Measurements from ENCODE around the gene NEGR1.

GRCh38 chr1:71390518-71390917, 891.8 kb downstream of the NEGR1 start:
- TF ChIP-seq POLR2A (IDR thresholded peaks at IDR 0.05) (no peak), CTCF (IDR thresholded peaks at IDR 0.05) (no peak)

Measured in transverse colon (tissue), 3 donors.